HCT116 (cell line): ENCODE data around the gene RPH3AL. TPM values are rescaled to one million over a fixed set of nuclear protein-coding genes. Genes with fewer than 3 reads are reported as not detected.

ENCODE experiments used
- ATAC-seq: fragments of 200-7000 bp; cut with Tn5 transposase; 2 replicates; pipeline ENCODE4 v1.9.1; 2020; ENCODE audit warnings: mild to moderate bottlenecking, moderate library complexity
- BruUV-seq: library from RNA; stranded (reverse); fragments of 400-500 nt; replicated peaks from 2 replicates; lab custom pipeline; 2021; lab: Mats Ljungman, UMichigan
- CTCF ChIA-PET: fragments of 300-600 bp; sonication (Branson Sonifier 250); formaldehyde crosslinking; loops from one replicate; lab custom pipeline; 2021; ENCODE audit warnings: antibody characterized with exemption; lab: Charles Lee
- POLR2A ChIA-PET: fragments of 300-600, 350-600 bp; sonication (Branson Sonifier 250); formaldehyde crosslinking; loops from one replicate; lab custom pipeline; 2021; ENCODE audit warnings: antibody characterized with exemption; lab: Charles Lee
- RAD21 ChIA-PET, 2 experiments: fragments of 300-600 bp; sonication (Branson Sonifier 250); formaldehyde crosslinking; loops; one replicate each; lab custom pipeline; 2023; ENCODE audit warnings: low total read pairs in 2 of 2; ENCODE audit not compliant: uncharacterized antibody in 2 of 2, unreplicated experiment in 2 of 2, low non-redundant PET in 1 of 2; lab: Charles Lee
- DNase-seq: peaks from one replicate; pipeline ENCODE4 v3.0.0-alpha.2; 2010; ENCODE audit warnings: low read depth, low spot score
- H2AFZ ChIP-seq: fragments of 200-600 bp; shearing (Covaris generic), sonication (generic); 2 replicates; pipeline ENCODE4 v1.6.1; 2017; ENCODE audit warnings: low read depth, mixed run types, mixed read lengths, antibody characterized with exemption, low read length; ENCODE audit not compliant: poor library complexity, severe bottlenecking
- H3K27ac ChIP-seq: 2 replicates; pipeline ENCODE4 v1.5.1; 2012; ENCODE audit warnings: low read depth, low read length
- H3K27me3 ChIP-seq: fragments of 200-600 bp; sonication (generic); 2 replicates; pipeline ENCODE4 v1.6.1; 2016; ENCODE audit warnings: mixed run types, low read length, mixed read lengths; ENCODE audit not compliant: insufficient read depth
- H3K36me3 ChIP-seq, 2 experiments: fragments of 200-500 bp in 1 of 2; fragments of 200-600 bp in 1 of 2; sonication (Bioruptor generic) in 1 of 2; sonication (generic) in 1 of 2; 2 replicates each; pipeline versions ENCODE4 v1.5.1 to v1.6.1; 2014 to 2016; ENCODE audit warnings: low read length in 2 of 2, inconsistent platforms in 1 of 2, mixed read lengths in 1 of 2, mixed run types in 1 of 2; ENCODE audit not compliant: insufficient read depth in 2 of 2, control insufficient read depth in 1 of 2
- H3K4me1 ChIP-seq, 2 experiments: fragments of 200-600 bp in 1 of 2; sonication (generic) in 1 of 2; 2 replicates each; pipeline versions ENCODE4 v1.5.1 to v1.6.1; 2012 to 2017; ENCODE audit warnings: low read length in 2 of 2, inconsistent platforms in 1 of 2, mild to moderate bottlenecking in 1 of 2, mixed read lengths in 1 of 2, mixed run types in 1 of 2, moderate library complexity in 1 of 2; ENCODE audit not compliant: insufficient read depth in 2 of 2, control insufficient read depth in 1 of 2
- H3K4me2 ChIP-seq: fragments of 200-600 bp; sonication (generic); 2 replicates; pipeline ENCODE4 v1.6.1; 2017; ENCODE audit warnings: mixed run types, low read length, mixed read lengths
- H3K4me3 ChIP-seq, 2 experiments: fragments of 200-600 bp in 1 of 2; sonication (generic) in 1 of 2; replicated peaks in 1 of 2; 2 replicates each; pipeline ENCODE4 v1.5.1; 2011 to 2016; ENCODE audit warnings: low read length in 2 of 2, control low read depth in 1 of 2, low read depth in 1 of 2, mild to moderate bottlenecking in 1 of 2, mixed read lengths in 1 of 2, mixed run types in 1 of 2
- H3K79me2 ChIP-seq: fragments of 200-600 bp; sonication (generic); 2 replicates; pipeline ENCODE4 v1.6.1; 2017; ENCODE audit warnings: mild to moderate bottlenecking, mixed run types, low read length, moderate library complexity, mixed read lengths; ENCODE audit not compliant: insufficient read depth
- H3K9ac ChIP-seq: fragments of 200-600 bp; sonication (generic); 2 replicates; pipeline ENCODE4 v1.6.1; 2016; ENCODE audit warnings: low read length, mixed read lengths
- H3K9me2 ChIP-seq: fragments of 200-600 bp; sonication (generic), shearing (Covaris generic); 2 replicates; pipeline ENCODE4 v1.6.1; 2017; ENCODE audit warnings: mixed run types, mild to moderate bottlenecking, moderate library complexity; ENCODE audit not compliant: insufficient read depth
- H3K9me3 ChIP-seq, 2 experiments: fragments of 200-500 bp in 1 of 2; fragments of 200-600 bp in 1 of 2; sonication (Bioruptor generic) in 1 of 2; sonication (generic) in 1 of 2; 2 replicates each; pipeline ENCODE4 v1.6.1; 2014 to 2017; ENCODE audit warnings: low read length in 2 of 2, mixed read lengths in 2 of 2, inconsistent platforms in 1 of 2, low read depth in 1 of 2, mild to moderate bottlenecking in 1 of 2, mixed run types in 1 of 2, moderate library complexity in 1 of 2; ENCODE audit not compliant: control insufficient read depth in 1 of 2, insufficient read depth in 1 of 2
- H4K20me1 ChIP-seq: fragments of 200-600 bp; sonication (generic), shearing (Covaris generic); 2 replicates; pipeline ENCODE4 v1.6.1; 2017; ENCODE audit warnings: mixed run types, mild to moderate bottlenecking, moderate library complexity; ENCODE audit not compliant: insufficient read depth
- ATF3 ChIP-seq: IDR thresholded peaks from 2 replicates; pipeline ENCODE4 v1.6.1; 2012
- CBX3 ChIP-seq: IDR thresholded peaks from 2 replicates; pipeline ENCODE4 v1.6.1; 2012; ENCODE audit warnings: low read depth
- CEBPB ChIP-seq: IDR thresholded peaks from 2 replicates; pipeline ENCODE4 v1.6.1; 2012; ENCODE audit warnings: low read depth
- EZH2 ChIP-seq: fragments of 200-600 bp; sonication (generic); IDR thresholded peaks from 2 replicates; pipeline ENCODE4 v1.6.1; 2017; ENCODE audit warnings: antibody characterized with exemption, mixed run types
- EZH2phosphoT487 ChIP-seq: fragments of 200-600 bp; IDR thresholded peaks from 2 replicates; pipeline ENCODE4 v1.6.1; 2018; ENCODE audit warnings: antibody characterized with exemption, borderline replicate concordance
- POLR2AphosphoS5 ChIP-seq: IDR thresholded peaks from 2 replicates; pipeline ENCODE4 v1.6.1; 2011; ENCODE audit warnings: mild to moderate bottlenecking, low read depth, low read length, moderate library complexity
- SIN3A ChIP-seq: IDR thresholded peaks from 2 replicates; pipeline ENCODE4 v1.6.1; 2012; ENCODE audit warnings: low read depth
- SP1 ChIP-seq: IDR thresholded peaks from 2 replicates; pipeline ENCODE4 v1.6.1; 2012; ENCODE audit warnings: low read depth
- YY1 ChIP-seq: IDR thresholded peaks from 2 replicates; pipeline ENCODE4 v1.6.1; 2011; ENCODE audit warnings: low read length, low read depth, moderate library complexity, mild to moderate bottlenecking; ENCODE audit not compliant: insufficient replicate concordance; ENCODE audit errors: extremely low read depth
- ZBTB33 ChIP-seq: IDR thresholded peaks from 2 replicates; pipeline ENCODE4 v1.6.1; 2011; ENCODE audit warnings: mild to moderate bottlenecking, low read length, moderate library complexity; ENCODE audit not compliant: insufficient replicate concordance; ENCODE audit errors: extremely low read depth
- ZFX ChIP-seq: fragments of 450-650 bp; IDR thresholded peaks from 2 replicates; pipeline ENCODE4 v1.6.1; 2017
- intact Hi-C: fragments of 100-400 bp; cut with micrococcal nuclease; formaldehyde crosslinking; loops from 2 replicates; pipeline ENCODE4 v1.10.0; 2022
- total RNA-seq: library from RNA; stranded (reverse); gene quantifications from one replicate; pipeline ENCODE4 v1.2.1, GENCODE V29; 2021; ENCODE audit not compliant: unreplicated experiment

Gene RPH3AL
- total RNA-seq, 1 experiment from 2014 or later = 17.0 TPM

- Histone ChIP-seq H3K27ac (no peak overlapping the region), H3K36me3 (no peaks in the 10 kb centered on the region), H3K79me2 (no peaks in the 10 kb centered on the region), H3K4me2 (no peak overlapping the region), H4K20me1 (no peaks in the 10 kb centered on the region), H3K9ac (no peak overlapping the region), H3K27me3 (no peaks in the 10 kb centered on the region), H3K4me3 (no peak overlapping the region), H2AFZ (no peak overlapping the region), H3K4me1 (no peaks in the 10 kb centered on the region), H3K9me3 (no peaks in the 10 kb centered on the region), H3K9me2 (no peaks in the 10 kb centered on the region)
- no peak for TF ChIP-seq YY1
- intact Hi-C loops = no loop called here
- no TSS peak for BruUV-seq
- no peak for DNase-seq
- CTCF ChIA-PET = no interaction called here
- RAD21 ChIA-PET = no interaction called here
- no peak for ATAC-seq
- POLR2A ChIA-PET = no interaction called here
These were observed 53.7 kb downstream of the RPH3AL start for GRCh38 chr17:298791-299450.

GRCh38 chr17:297758-298157 lies 54.8 kb downstream of the RPH3AL start:
- Histone ChIP-seq H3K4me1 (no peaks in the 10 kb centered on the region), H3K4me3 (no peak overlapping the region), H3K4me2 (no peak overlapping the region), H2AFZ (no peak overlapping the region), H3K79me2 (no peaks in the 10 kb centered on the region), H4K20me1 (no peaks in the 10 kb centered on the region), H3K9ac (no peak overlapping the region), H3K36me3 (no peaks in the 10 kb centered on the region), H3K9me2 (no peaks in the 10 kb centered on the region), H3K27me3 (no peaks in the 10 kb centered on the region), H3K9me3 (no peaks in the 10 kb centered on the region), H3K27ac (no peak overlapping the region)
- DNase-seq (no peak), ATAC-seq (no peak)
- BruUV-seq = no TSS peak
- POLR2A ChIA-PET = no interaction called here
- CTCF ChIA-PET = no interaction called here
- intact Hi-C loops = no loop called here
- TF ChIP-seq CEBPB (no peak), ATF3 (no peak), ZBTB33 (no peak), SP1 (no peak), ZFX (no peak), POLR2AphosphoS5 (no peak), CBX3 (no peak), EZH2phosphoT487 (no peak), SIN3A (no peak), EZH2 (no peak)
- RAD21 ChIA-PET = no interaction called here
